ENCODE measurements around the gene TRAP1.

Gene TRAP1

DNA sequence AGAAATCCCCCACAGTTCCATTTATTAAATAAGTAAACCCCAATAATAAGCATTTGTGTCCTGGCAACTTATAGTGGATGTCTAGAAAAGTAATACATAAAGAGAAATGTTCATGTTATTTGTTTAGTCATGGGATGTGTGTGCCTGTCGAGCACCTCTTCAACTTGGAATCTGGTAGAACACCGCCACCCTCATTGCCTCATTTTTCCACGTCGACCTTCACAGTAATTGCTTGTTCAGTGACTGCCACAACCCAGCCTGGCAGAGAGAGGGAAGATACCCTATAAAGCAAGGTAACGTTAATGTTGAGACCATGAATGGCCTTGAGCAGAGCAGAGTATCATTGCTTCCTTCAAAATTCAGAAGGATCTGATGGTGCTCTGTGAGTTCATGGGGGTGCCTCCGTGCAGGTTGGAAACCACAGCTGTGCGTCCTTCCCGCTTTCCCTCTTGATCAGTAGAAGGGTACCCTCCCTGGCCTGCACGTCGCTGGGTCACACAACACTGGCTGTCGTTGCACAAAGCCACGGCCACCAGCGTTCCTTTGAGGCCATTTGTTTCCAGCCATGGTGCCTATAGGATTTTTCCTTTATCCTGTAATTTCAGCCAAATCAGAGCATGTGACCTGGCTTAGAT lies 66.6 kb downstream of the TRAP1 start:
- no peak for DNase-seq (ENCODE audit: low spot score)

GRCh38 chr16:3646348-3646920 lies 70.9 kb downstream of the TRAP1 start:
- no peak for DNase-seq (ENCODE audit: low spot score)

DNA sequence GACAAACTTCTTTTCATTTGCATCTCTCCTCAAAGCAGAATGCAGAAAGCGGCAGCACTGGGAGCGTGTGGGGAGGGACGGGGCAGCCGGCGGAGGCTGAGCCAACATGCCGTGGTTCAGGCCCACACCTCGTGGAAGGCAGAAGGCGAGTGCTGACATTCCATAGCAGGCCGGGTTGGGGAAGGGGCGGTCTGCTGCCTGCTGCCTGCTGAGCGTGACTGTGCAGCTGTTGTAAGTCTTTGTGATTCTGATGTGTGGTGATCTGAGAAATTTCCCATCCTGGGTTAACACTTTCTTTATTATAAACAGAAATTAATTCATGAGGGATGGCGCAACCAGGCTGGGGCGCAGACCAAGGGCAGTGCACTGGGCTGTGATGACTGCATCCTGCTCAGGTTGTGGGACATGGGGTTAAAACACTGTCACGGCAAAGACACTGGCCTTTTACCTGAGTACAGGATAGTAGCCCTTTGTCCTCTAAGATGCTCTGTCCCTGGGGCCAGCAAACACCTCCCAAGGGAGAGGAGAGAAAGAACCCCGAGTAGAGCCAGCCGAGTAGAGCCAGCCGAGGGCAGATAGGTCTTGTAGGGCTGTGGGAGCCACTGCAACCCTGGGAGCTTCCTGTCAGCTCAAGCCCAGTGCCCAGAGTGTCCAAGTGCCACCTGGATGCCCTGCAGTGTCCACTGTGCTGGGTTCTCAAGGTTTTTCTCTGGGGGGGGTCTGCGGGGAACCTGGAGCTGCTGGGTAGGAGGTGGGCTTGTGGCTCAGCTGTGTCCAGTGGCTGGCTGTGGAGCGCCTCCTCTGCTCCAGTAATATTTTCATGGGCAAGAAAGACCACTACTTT lies 71.6 kb downstream of the TRAP1 start:
- no peak for DNase-seq (ENCODE audit: low spot score)

DNA sequence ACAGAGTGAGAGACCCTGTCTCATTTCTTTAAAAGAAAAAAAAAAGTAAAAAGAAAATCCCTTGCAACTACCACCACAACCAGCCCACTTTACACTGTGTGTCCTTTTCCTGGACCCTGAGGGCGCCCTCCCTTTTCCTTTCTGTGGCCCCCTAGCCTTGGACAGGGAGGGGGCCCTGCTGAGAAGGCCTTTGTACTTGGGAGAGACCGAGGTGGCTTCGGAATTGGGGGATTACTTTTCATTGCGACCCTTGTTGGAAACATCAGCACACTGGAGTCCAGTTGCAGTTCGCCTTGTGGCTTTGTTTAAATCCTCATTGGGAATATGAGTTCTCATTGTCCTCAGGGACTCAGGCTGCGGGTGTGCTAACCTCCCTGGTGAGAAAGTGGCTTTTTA lies 72.2 kb downstream of the TRAP1 start:
- DNase-seq (ENCODE audit: low spot score), result no peak

- DNase-seq (ENCODE audit: low spot score), result no peak
Measured at GRCh38 chr16:3643095-3643730, 74.1 kb downstream of the TRAP1 start.

- no peak for DNase-seq (ENCODE audit: low spot score)
Measured at GRCh38 chr16:3642397-3643094, 74.8 kb downstream of the TRAP1 start.

DNA sequence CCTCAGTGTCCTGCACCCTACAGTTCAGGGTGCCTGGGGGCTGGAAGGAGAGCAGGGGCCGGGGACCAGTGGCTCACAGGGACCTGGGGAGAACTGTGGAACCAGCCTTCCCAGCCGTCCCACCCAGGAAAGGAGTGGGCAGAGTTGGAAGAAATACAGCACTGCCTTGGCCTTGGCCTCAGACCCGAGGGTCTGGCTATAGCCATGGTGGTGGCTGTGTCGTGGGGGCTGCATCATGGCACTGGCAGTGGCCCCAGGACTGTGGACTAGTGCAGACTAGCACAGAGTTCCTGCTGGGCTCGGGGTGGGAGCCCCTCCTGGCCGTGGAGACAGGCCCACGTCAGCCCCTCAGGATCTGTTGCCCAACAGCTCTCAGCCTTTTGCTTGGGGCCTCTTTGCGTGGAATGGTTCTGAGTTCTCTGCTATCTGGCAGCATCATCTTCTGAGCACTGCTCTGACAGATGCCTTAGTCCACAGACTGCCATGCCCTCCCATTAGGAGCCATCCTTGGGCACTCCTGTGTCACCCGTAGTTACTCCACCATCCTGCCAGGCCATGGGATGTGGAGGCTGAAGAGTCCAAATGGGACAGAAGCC lies 75.4 kb downstream of the TRAP1 start:
- no peak for DNase-seq (ENCODE audit: low spot score)

- no peak for DNase-seq (ENCODE audit: low spot score)
Measured at GRCh38 chr16:3640632-3641501, 76.5 kb downstream of the TRAP1 start.

DNA sequence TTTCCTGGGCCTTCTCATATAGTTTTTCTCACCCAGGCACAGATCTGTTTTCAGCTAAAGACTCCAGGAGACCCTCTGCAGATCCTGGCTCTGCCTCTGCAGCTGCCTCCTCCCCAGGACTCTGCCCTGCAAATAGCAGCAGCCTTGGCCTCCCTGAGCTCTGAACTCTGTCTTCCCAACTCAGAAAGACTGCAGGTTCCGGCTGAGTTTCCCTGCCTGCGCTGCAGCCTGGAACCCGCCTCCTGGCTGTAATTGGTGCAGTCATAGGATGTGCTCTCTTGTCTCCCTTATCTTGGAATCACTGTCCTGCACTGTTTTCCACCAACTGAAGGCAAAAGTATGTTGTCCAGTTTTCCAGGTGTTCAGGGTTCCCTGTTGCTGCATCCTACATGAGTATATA lies 77.1 kb downstream of the TRAP1 start:
- DNase-seq (ENCODE audit: low spot score), result no peak

GRCh38 chr16:3638916-3639644 lies 78.2 kb downstream of the TRAP1 start:
- DNase-seq (ENCODE audit: low spot score), result no peak

GRCh38 chr16:3637371-3637923 lies 79.9 kb downstream of the TRAP1 start:
- no peak for DNase-seq (ENCODE audit: low spot score)

GRCh38 chr16:3625911-3626732 lies 91.2 kb downstream of the TRAP1 start:
- peak; percentile 15 for DNase-seq (ENCODE audit: low spot score)

- DNase-seq (ENCODE audit: low spot score), result no peak
Measured at GRCh38 chr16:3625331-3625730, 92.0 kb downstream of the TRAP1 start.

GRCh38 chr16:3623642-3624041 lies 93.7 kb downstream of the TRAP1 start:
- no peak for DNase-seq (ENCODE audit: low spot score)

DNA sequence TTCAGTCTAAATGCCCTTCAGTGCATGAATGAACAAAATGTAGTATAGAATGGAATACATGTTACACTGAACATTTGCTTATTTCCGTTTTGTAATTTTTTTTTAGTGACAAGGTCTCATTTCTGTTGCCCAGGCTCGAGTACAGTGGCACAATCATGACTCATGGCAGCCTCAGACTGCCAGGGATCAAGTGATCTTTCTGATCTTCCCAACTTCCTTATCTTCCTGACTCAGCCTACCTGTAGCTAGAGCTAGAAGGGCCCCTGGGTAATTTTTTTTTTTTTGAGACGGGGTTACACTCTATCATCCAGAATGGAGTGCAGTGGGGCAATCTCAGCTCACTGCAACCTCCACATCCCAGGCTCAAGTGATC lies 98.6 kb downstream of the TRAP1 start:
- peak; percentile 16 for DNase-seq (ENCODE audit: low spot score)

DNA sequence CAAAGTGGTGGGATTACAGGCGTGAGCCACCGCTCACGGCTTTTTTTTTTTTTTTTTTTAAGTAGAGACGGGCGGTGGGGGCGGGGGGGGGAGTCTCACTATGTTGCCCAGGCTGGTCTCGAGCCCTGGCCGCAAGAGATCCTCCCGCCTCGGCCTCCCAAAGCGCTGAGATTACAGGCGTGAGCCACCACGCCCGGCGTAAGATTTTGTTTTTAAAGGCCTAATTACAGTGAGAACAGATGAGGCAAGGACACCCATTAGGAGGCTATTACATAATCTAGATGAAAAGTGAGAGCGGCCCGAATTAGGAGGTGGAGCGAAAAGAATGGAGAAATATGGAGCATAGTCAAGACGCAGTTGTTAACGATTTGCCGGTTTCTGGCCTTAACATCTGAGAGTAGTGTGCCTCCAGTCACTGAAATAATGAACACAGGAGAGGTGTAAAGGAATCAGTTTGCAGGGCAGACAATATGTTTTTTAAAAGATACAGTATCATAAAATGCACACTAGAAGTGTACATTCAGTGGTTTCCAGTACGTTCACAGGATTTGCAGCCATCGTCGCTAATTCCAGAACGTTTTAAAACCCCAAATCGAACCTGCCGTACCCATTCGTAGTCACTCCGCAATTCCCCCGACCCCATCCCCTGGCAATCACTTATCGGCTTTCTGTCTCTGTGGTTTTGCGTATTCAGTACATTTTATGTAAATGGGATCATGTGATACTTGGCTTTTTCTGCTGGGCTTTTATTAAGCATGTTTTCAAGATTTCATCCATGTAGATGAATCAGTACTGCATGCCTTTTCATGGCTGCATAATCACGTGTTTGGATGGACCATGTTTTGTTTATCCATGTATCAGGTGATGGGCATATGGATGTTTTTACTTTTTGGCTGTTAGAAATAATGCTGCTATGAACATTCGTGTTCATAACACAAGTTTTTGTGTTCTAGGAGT lies 104.5 kb downstream of the TRAP1 start:
- no peak for DNase-seq (ENCODE audit: low spot score)

DNA sequence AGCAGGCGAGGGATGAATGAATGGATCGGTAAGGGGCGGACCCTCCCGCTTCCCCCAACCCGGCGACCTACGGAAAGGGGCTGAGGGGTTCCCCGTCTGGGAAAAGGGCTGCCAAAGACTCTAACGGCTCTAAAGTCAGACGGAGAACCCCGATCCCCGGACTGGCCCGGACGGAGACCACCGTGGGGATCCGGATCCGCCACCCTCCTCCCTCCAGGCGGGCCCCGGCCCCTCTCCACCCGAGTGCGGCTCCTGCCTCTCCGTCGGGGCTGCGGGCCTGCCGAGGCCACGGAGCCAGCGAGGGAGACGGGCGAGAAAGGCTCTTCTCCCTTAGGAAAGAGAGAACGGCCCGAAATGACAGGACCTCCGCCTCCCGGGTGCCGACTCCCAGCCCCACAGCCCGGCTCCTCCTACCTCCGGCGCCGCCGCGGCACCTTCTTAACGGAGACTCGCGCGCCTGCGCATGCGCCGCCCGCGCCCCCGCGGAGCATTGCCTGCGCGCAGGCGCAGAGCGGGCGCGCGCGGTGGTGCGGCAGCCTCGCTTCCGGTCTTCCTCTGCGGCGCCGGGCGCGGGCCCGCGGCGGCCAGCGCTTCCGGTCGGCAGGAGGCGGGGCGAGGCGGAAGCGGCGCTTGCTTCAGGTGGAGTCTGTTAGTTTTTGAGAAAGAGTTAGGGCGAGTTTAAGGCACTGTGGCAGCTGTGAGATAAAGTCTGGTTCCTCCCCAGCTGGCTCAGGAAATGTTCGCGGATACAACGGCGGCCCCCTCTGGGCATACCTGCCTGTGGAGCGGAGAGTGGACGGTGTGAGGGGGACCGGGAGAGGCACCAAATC lies 106.0 kb downstream of the TRAP1 start, which contains the start of gene SLX4:
SLX4 (minus strand) TSS at position 461 of the 830 bp plus-strand sequence. CDS start 2,642 bp downstream, outside the sequence.
- DNase-seq (ENCODE audit: low spot score), result peak; percentile 94
